NCI-H1105 (cell line): ENCODE measurements around the gene PKP1.

Experiments
- DNase-seq: peaks from one replicate; lab custom pipeline; 2025; lab: John Stamatoyannopoulos, UW

Gene PKP1

DNA sequence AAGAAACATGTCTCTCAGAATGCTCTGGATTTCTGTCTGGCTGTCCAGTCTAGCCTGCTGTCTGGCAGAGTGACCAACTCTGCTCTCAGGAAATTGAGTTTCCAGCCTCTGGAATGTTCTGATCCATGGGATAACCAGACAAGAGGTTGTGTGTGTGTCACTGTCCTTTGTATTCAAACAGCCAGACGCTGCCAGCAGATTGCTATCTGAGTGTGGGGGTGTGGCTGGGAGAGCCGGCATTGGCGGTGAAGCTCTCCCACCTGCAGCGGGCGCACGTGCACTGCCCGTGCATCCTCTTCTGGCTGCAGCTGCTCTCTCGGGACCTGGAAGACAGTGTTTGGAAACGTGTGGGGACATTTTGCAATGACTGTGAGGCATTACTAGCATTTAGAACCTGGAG, 26.1 kb downstream of the PKP1 start:
- DNase-seq, result peak; percentile 82

DNA sequence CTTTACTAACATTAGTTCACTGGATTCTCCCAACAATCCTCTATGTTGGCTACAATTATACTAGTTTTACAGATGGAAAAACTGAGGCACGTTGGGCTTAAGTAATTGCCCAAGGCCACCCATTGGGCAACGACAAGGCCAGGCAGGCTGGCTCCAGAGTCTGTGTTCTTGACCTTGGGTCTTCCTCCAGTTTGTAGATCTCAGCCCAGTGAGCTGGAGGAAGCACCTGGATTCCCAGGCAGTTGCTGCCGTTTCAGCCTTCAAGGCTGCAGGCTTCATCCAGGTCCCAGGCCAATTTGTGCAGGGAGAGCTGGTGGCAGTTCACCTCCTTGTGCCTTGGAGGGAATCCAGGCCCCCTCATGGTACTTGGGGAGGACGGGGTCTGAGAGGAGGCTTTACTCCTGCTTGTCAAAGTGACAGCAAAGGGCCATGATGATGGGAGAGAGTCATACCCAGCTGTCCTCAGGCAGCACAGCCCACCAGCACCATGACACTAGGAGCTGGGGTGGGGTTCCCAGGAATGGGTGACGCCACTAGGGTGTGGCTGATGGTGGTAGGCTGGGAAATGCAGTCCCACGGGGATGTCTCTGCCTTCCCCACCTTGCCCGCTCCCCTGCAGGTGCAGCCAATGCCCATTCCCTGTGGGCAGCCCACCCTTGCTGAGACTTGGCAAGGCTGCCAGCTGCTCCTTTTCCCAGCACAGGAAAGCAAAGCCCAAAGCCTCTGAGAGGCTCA, 27.1 kb downstream of the PKP1 start:
- no peak for DNase-seq

DNA sequence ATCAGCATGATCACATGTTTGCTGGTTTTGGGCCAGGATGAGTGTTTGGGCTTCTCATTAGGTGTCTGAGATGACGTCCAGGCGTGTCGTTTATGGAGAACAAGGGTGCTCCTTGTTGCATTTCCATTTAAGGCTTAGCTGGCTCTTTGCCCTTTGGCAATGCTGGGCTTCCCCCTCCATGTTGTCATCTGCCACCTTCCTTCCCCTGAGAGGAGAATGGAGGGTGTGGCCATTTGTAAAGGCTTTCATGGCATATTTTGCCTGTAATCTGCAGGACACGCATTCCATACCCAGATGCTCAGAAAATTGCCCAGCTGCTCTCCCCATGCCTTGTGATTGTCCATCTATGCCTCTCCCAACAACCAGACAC, 27.7 kb downstream of the PKP1 start:
- peak; percentile 94 for DNase-seq

DNA sequence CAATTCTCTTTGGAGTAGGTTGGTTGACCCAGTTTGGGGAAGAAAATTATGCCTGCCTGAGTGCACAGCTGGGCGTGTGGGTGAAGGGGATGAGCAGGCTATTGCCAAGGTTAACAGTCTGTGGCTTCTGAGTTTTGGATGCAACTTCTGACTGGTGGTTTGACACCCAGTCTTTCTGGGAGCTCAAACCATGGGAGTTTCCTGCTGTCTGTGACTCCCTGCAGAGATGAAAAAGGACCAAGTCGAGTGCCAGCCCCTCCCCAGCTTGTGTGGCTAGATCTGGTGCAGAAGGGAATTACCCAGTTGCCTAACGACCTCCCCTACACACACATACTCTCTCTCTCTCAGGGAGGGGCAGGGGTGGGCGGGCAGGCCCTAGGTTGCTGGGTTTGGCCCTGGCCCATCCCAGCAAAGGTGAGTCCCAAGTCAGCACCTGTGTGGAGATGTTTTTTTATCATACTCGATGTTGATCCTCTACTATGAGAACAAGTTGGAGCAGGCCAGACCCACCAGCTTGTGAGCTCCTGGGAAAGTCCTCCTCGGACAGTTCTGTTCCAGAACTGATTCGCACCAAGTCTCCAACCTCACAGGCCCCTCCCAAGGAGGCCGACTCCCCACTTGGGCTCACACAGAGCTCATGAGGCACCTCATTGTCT, 28.2 kb downstream of the PKP1 start:
- no peak for DNase-seq

DNA sequence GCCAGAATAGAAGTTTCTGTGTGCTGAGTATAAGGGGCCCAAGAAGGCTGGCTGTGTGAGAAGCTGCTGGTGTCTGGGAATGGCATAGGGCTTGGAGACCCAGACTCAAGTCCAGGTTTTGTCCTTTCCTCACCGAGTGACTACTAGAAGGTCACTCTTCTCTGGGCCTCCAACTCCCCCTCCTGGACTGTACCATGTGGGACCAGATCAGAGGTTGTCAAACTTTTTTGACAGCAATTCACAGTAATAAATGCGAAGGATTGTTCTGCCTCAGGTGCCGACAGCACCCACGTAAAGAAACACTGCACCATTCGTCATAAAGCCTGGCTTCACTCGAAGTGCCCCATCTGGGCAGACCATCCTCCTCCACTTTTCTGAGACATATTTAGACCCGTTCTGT, 29.0 kb downstream of the PKP1 start:
- DNase-seq, result no peak

DNA sequence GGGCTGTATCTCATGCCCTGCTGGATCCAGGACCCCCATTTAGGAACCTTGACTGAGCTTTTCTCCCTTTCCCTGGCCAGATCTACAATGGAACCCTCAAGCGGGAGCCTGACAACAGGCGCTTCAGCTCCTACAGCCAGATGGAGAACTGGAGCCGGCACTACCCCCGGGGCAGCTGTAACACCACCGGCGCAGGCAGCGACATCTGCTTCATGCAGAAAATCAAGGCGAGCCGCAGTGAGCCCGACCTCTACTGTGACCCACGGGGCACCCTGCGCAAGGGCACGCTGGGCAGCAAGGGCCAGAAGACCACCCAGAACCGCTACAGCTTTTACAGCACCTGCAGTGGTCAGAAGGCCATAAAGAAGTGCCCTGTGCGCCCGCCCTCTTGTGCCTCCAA, 29.8 kb downstream of the PKP1 start:
- DNase-seq, result no peak

DNA sequence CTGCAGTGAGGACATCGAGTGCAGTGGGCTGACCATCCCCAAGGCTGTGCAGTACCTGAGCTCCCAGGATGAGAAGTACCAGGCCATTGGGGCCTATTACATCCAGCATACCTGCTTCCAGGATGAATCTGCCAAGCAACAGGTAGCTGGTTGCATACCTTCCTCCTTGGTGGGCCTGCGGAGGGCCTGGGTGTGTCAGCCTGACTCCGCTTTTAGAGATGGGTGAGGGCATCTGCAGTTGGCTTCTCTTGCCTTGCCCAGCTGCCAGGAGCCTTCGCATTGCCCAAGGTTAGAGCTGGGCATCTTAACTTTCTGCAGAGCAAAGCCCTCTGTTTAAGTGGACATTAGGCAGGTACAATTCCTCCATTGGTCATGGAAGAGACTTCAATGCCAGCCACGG, 33.2 kb downstream of the PKP1 start:
- no peak for DNase-seq

DNA sequence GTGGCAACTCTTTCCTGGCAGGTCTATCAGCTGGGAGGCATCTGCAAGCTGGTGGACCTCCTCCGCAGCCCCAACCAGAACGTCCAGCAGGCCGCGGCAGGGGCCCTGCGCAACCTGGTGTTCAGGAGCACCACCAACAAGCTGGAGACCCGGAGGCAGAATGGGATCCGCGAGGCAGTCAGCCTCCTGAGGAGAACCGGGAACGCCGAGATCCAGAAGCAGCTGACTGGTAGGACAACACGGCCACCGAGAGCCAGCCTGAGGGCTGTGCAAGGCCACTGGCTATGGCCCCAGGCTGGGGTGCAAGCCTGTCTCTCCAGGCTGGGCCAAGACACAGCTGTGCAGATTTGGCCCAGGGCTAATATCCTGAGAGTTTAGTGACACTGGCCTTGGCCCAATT, 34.2 kb downstream of the PKP1 start:
- DNase-seq, result no peak

DNA sequence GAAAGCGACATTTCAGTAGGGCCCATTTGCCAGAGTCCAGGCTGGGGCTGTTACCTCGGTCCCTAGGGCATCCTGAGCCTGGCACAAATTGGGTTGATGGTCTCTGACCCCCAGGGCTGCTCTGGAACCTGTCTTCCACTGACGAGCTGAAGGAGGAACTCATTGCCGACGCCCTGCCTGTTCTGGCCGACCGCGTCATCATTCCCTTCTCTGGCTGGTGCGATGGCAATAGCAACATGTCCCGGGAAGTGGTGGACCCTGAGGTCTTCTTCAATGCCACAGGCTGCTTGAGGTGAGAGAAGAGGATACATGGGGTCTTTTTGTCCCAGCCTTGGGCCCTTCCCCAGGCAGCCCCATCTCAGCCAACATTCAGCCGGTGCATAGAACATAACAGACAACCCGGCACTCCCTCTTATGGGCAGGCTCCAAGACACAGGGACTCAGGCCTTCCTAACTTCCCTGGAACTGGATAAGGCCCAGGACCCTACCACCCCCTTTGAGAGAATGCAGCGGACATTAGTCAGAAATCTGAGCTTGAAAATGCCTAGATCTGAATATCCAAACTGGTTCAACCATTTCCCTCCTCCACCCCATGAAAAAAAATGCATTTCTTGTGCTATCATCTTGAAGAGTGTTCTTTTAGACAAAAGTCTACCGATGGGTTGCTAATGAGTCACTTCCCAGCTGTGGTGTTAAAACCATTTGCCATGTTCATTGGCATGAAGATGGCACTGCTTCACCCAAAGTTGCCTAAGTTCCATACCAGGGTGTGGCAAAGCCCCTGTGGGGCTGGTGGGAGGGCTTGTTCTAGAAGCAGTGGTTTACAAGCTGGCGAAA, 35.4 kb downstream of the PKP1 start:
- no peak for DNase-seq

DNA sequence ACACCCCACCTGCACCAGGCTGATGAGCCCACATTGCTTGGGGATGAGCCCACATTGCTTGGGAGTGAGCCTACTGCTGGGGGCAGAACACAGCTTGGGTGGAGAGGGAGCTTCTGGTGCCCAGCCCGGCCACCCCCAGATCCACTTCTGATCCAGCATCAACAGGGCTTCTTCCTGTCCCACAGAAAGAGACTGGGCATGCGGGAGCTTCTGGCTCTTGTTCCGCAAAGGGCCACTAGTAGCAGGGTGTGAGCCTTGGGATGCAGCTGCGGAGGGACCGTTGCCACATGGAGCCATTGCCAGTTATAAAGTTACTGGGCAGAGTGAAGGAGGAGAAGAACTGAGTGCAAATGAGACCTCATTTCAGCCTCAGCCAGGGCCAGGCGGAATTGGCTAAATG, 36.3 kb downstream of the PKP1 start:
- DNase-seq, result no peak

DNA sequence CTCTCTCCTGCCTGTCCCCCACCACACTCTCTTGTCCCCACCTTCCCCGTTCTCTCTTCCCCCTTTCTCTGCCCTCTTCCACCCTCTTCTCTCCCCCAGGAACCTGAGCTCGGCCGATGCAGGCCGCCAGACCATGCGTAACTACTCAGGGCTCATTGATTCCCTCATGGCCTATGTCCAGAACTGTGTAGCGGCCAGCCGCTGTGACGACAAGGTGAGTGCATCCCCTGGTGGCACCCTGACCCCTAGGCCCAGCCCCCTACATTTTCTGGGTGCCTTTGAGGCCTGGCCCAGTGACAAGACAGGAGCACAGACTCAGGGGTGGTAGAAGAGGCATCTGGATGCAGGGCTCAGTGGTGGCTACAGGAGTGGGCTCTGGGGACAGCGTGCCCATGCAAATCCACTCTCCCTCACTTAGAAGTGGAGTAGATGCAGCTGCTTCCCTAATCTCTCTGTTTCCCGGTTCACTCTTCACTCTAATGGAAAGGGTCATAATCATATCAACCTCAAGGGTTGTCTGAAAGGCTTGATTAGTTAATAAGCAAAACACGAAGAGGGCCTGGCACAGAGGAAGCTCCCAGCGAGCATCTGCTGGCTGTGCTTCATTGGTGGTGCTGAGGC, 37.0 kb downstream of the PKP1 start:
- no peak for DNase-seq

DNA sequence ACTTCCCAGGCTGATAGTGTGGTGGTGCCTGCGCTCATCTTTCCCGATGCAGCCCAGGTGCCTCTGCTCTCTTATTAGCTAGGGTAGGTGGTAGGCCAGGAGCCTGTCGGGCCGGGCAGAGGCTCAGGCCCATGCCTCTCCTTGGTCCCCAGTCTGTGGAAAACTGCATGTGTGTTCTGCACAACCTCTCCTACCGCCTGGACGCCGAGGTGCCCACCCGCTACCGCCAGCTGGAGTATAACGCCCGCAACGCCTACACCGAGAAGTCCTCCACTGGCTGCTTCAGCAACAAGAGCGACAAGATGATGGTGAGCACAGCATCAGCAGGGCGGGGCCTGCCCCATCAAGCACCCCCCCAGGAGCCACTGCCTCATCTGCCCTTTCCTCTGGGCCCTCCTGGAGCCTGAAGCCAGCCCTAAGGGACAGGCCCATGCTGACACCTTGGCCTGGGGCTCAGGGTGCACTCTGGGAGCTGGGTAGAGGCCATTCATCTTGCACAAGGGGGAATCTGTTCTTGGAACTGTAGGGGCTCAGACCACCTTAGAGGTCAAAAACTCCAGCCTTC, 38.6 kb downstream of the PKP1 start:
- DNase-seq, result no peak

DNA sequence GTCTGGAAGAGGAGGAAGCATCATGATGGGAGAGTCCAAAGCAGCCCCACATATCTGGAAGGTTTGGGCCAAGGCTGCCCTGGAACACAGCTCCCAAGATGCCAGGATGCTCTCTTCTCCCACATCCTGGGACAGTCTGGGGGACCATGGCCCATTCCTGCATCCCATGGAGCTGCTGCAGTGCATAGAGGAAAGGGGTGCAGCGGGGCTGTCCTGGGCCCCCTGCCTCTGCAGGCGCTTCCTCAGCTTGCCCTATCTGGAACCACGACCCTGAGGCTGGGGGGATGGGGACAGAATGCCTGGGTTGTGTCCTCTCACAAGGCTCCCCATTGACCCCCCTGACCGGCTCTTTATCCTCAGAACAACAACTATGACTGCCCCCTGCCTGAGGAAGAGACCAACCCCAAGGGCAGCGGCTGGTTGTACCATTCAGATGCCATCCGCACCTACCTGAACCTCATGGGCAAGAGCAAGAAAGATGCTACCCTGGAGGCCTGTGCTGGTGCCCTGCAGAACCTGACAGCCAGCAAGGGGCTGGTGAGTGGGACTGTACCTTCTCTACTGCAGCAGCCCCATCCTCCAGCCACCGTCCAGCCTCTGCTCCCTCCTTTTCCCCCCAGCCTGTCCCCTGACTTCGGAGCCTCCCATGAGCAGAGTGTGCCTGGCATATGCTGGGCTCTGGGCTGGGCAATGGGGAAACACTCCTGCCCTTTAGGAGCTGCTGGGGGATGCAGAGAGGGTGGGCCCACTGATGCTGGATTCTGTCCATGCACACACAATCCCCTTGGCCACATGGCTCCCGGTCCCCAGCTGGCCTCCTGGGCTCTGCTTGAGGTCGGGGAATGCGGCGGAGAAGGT, 39.6 kb downstream of the PKP1 start:
- DNase-seq, result no peak

DNA sequence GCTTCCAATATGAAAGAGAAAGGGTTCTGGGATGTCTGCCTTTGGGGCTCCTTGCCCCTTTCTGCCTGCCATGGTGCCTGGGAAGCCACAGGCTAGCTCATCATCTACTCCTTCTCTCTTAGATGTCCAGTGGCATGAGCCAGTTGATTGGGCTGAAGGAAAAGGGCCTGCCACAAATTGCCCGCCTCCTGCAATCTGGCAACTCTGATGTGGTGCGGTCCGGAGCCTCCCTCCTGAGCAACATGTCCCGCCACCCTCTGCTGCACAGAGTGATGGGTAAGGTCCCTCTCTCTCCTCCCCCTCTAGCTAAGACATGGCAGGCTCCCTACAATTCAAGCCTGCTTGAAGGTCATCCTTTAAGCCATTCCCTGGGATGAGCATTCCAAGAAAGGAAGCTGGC, 41.0 kb downstream of the PKP1 start:
- no peak for DNase-seq

DNA sequence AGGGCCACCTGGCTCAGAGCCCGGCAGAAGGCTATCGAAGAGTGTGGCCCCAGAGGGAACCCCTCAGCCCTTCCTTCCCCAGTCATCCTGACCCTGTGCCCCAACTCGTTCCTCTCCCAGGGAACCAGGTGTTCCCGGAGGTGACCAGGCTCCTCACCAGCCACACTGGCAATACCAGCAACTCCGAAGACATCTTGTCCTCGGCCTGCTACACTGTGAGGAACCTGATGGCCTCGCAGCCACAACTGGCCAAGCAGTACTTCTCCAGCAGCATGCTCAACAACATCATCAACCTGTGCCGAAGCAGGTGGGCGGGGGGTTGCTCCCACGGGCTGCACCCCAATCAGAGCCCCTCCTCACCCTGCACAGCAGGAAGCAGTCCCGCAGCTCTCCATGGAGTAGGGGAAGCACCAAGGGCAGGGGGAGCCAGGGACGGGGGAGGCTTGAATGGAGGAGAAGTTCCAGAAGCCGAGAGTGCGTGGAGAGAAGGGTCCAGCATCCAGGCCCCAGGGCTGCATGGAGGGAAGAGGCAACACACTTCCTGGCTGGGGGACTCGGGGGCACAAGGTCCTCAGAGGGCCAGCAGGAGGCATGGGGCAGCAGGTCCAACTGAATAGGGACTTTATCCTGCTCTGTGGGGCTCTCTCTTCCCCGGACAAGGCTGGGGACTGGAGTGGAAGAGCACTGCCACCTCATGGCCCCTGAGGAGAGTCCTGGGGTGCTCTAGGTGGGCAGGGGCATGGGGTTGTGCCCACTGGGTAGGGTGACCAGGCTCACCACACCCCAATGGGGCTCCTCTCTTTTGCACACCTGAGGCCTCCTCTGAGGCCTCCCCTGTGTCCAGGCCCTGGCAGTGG, 41.7 kb downstream of the PKP1 start:
- no peak for DNase-seq

DNA sequence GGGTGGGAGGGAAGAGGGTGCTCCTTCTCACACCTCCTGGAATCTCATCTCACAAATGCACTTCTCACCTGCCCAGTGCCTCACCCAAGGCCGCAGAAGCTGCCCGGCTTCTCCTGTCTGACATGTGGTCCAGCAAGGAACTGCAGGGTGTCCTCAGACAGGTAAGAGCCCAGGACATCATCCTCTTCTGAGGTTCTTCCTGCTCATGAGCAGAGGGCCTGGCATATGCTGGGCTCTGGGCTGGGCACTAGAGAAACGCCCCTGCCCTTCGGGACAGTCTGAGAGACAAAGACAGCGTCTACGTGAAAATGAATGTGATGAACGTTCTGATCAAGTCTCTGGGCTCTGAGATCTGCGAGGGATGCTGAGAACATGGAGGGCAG, 42.4 kb downstream of the PKP1 start:
- no peak for DNase-seq

DNA sequence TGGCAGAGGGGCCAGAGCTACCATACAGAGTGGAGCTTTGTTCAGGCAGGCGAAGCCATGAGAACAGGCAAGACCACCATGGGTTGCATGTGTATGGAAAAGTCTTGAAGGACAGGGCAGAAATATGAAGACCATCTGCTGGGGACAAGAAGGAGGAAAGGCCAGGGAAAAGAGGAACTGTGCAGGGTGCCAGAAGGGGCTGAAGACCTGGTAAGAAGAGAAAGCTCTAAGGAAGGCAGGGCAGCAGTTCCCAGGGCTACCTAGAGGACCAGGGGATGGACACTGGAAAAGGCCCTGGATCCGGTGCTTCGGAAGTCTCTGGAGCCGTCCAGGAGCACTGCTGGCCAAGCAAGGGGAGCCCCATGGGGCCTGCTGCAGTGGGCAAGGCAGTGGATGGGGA, 43.4 kb downstream of the PKP1 start:
- DNase-seq, result no peak

DNA sequence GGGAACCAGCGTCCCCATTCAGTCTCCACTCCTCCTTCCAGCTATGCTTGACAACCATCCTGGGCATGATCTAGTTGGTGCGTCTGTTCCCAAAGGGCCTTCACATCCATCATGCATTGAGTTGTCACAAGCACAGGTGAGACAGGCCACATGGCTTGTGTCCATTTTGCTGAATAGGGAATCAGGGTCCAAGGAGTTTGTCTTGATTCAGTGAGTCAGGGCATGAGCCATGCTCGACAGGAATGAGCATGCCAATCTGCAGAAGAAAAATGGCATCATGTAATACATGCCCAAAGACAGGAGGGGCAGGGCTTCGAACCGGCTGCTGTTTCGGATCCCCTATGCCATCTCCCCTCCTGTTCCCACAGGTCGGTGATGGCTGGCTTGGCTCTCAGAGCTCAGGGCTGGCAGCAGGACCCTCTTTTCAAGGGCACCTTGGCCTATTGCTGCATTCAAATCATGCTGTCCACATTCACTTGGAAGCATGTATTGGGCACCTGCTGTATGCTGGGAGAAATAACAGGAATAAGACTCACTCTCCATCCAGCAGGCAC, 44.5 kb downstream of the PKP1 start:
- DNase-seq, result no peak

DNA sequence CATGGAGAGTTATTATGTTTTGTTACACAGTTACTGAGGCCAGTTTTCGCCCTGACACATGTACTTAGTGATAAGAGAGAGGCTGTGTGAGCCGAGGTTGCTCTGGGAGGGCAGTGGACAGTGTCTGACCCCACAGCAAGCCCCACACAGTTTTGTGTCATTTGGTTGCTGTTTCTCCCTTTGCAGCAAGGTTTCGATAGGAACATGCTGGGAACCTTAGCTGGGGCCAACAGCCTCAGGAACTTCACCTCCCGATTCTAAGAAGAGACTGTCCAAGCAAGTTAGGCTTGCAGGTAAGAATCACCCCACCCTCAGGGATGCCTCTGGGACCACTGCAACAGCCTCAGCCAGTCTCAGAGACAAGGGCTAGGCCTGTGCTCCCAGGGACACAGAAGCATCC, 45.3 kb downstream of the PKP1 start:
- no peak for DNase-seq

DNA sequence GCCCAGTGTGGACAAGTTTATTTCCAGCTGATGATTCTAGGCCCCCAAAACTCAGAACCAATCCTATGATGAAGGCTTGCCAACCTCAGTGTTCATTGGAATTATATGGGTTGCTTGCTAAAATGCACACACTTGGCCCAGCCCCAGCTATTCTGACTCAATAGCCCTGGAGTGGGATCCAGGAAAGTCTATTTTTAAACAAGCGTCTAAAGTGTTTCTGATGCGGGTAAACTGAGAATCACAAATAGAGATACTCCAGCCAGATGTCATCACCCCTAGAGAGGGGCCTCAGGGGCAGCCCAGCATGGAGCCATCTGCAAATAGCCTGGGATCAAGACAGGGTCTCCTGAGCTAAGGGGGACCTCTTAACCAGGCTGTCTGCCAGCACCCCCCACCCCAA, 46.0 kb downstream of the PKP1 start:
- no peak for DNase-seq
